IPS DF 19.7 (cell line): ENCODE measurements around the gene PCNX2.

ENCODE experiments used
- DNase-seq: peaks from one replicate; pipeline ENCODE4 v3.0.0-alpha.2; 2013; ENCODE audit warnings: low read depth, low spot score

Gene PCNX2

DNA sequence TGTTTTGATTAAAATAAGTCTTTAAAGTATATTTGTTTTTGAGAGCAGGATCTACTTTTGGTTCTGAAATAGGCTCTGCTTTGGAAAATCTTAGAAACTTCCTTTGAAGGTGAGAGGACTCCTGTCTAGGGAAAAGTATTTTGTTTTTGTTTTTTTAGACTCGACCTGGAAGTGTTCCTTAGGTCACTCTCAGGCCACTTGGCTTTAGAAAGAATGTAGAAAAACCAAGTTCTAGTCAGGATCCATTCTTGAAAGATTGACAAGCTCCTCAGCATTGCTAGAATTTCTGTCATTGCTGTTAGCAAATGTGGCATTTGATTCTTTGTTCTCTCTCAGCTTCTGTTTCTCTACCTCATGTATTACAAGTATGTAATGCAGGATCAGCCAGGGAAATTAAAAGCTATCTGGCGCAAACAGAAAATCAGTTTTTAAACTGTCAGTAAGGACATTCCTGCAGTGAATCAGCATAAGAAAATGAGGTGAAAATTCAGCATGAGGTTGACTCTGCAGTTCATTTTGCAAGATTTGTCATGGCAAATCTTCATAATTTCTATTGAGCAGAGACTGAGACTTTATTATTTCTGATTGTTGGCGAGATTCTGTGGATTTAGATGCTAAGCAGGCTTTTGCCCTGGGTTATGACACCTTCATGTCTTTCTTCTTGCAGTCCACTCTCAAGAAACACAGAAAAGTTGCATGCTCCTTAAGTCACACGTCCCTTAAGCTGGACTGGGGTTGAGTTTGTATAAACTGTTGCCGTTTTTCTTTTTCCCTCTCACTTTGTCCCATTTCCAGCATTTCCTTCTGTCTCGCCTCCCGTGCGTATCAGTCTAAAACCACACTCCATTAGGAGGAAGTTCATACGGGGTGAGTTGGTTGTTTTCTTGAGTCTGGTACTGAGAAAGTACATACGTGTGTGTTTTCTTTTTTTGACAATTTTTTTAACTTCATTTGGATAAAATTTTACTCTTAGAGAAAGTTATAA lies 332.5 kb downstream of the PCNX2 start:
- DNase-seq: no peak

DNA sequence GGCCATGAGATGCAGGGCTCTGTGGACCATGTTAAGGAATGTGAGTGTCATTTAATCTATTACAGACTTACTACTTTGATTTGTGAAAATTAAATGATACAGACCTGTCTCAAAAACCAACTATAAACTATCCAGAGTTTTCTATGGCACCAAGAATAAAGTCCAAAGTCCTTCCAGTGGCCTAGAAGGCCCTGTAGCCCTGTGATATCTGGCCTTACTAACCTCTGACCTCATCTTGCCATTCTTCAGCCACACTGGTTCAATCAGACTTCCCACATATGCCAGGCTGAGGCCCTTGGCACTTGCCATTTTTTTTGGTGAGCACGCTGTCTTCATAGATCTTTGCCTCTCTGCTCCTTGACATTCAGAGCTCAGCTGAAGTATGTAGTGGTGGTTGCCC lies 337.5 kb downstream of the PCNX2 start:
- DNase-seq: no peak

DNA sequence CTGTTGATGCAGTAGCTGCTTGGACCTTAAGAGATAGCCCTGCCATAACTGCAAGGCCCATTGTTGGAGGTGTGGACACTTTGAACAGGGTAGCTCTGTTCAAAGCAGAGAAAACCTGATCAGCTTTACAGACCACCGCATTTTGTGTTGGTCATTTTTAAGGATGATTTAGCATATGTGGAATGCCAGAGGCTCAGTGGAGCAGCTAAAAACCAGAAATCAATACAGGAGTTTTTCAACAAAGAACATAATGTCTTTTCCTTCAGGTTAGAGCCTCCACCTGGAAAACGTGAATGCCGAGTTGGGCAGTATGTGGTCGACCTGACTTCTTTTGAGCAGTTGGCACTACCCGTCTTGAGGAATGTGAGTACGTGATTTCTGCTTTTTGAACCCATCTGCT lies 339.4 kb downstream of the PCNX2 start:
- no peak for DNase-seq

DNA sequence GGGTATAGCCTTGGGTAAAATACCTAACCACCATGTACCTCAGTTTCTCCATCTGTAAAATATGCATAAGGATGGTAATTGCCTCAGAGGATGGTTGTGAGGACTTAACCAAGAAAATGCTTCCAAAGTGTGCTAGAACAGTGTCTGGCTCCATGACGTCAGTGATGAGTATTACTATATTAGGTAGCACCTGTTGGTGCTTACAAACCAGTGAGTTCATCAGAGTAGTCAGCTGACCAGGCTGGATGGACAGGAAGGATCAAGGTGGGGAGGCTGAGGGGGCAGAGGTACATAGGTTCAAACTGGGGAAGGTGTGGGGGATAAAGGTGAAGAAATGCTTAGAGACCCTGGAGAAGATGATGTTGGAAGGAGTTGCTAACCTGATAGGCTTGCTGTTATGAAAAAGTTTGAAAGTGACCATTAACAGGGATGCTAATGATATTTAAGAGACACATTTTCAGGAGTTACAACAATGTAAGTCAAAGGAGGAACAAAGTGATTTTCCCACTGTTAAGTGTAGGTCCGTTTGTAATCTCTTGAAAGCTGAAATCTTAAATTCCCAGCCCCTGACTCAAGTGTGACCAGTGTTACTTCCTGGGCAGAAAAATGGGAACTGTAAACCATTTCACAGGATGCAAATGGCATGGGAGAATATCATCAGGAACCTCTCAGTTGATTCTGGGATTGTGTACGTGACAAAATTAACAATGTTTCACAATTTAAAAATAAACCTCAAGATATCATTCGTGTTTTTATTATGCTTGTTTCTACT lies 340.7 kb downstream of the PCNX2 start:
- no peak for DNase-seq

DNA sequence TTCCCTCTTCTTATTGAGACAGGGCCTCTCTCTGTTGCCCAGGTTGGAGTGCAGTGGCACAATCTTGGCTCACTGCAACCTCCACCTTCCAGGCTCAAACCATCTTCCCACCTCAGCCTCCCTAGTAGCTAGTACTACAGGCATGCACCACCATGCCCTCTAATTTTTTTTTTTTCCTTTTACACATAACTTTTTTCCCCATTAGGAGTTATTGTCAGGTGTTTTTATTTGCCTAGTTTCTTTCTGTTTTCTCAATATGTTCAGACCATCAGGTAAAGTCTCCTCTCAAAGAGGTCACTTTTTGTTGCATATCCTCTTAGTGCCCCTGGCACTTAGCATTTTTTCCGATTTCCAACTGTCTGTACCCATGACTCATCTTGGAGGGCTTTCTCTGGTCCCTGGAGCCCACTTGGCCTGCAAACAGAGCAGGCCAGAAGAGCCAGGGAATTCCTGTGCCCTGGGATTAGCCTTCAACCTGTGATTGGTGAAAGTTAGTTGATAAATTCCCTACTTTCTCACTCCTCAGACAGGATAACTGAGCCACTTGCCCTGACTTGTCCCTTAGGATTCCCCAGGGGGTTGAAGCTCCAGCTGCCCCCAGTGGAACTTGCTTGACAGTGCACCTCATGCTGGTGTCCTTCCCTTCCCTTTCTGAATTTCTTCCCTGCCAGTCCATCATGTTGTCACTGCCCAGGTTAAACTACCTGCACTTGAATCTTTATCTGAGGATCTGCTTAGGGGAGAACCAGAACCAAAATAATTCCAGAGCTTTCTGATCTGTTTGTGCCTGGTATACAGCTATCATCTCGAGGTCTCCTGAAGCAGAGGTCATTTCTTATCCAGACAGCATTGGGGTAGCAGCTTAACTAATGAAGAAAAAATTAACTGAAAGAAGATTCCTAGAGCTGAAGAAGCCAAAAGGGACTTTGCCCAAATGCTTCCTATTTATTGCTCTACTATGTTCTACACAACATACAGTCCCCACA lies 342.7 kb downstream of the PCNX2 start:
- DNase-seq: peak; percentile 52

DNA sequence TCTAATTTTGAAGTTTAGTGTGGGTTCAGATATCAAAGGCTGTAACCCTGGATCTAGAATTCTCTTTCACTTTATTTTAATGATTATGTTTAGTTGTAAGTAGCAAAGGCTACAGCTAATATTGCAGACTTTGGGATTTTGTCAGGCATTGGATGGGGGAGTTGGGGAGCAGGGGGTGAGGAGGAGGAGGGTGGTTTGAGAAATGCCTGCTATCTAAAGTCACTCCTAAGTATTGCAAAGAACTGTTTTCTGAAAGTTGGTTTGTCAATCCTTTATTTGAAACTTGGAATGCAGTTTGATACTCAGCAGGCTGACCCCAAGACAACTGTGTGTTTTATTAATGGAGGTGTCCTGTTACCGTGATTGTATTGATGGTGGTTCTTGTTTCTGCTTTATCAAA lies 343.9 kb downstream of the PCNX2 start:
- DNase-seq: no peak

DNA sequence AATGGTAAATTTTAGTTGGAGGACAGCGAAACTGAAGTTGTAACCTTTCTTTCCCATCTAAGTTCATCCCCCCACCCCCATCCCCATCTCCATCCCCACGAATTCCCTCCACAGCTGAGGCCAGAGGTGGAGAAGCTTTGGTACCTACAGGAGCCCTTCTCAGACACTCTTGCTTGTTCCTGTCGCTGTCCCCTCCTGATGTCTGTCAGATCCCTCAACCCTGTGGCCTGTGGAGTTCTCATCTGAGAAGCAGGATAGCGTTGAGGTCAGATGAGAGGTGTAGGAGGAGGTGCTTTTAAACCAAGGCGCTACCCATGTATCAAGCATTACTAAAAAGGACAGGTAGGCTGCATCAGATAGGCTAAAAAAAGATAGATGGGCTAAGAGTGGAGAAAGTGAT lies 344.3 kb downstream of the PCNX2 start:
- no peak for DNase-seq

DNA sequence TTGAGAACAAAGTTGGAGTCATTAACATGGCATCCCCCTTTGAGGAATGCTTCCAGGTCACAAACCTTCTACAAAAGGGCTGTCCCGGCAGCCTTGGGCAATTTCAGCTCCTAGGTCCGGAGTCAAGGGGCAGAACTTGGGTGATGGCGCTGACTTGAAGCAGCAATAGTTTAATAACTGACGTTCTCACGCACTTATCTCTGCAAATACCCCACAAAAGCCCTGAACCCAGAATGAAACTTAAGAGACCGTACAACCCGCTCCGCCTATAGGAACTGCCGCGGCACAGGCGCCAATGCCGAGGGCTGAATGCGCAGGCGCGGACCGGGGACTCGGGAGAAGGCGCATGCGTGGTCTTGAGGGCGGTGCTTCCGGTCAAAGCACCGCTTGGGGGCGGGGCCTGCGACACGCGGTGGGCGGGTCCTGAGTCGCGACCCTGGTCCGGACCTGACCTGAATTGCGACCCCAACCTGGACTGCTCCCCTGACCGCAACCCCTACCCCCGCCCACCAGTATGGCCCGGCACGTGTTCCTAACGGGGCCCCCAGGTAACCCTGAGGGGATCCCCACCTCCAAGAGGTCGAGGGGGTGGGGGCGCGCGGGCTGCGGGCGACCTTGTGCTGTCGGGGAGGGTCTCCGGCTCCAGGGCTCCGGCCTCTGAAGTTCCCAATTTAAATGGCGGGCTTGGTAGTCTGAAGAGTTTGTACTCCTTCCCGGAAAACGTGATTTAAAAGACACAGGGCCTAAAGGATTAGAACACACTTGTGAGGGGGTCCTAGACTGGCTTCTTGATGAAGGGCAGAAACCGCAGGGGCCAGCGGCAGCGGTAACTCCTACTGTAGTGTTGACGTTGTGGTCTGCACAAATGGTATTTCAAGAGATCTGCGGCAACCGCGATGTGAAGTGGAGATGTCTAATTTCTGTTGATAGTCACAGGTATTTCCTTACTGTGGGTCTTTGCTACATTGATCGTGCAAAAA lies 345.0 kb downstream of the PCNX2 start, which contains the start of gene NTPCR:
Gene NTPCR, plus strand, starts transcription at position 415 of the 980 bp plus-strand sequence. Its CDS starts 100 bp downstream, at position 515.
- peak; percentile 50 for DNase-seq

DNA sequence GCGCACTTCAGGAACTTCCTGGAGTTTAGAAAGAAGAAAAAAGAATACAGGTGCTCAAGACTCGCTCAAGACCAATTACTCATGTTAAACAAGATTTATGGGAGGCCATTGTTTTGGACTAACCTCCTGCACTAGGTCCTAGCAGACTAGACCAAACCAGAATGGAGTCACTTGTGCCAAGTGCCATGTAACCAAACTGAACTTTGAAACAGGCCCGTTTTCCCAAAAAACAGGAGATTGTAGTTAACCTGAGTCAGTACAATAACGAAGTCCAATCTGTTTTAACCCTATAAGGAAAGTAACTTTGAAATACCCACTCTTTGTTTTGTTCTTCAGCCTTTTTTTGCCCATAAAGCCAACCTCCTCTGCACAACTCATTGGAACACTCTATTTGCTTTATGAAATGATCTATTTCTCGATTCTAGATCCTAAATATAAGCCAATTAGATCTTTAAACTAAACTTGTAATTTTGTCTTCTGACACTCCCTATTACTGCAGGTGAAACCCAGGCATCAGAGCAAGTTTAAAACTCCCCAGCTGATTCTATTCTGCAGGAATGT lies 345.8 kb downstream of the PCNX2 start:
- DNase-seq: no peak

DNA sequence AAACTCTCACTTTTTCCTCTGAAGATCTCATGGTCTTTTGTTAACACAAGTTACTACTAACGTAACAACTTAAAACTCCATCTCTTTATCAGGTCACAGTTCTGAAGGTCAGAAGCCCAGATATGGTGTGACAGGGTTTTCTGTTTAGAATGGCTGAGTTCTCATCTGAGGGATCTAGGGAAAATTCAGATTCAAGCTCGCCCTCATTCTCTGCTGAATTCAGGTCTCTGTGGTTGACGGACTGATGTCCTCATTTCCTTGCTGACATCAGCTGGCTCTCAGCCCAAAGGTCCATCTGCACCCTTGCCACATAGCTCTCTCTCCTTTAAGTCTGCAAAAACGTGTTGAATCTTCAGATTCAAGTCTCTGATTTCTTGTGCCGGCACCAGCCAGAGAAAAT lies 351.2 kb downstream of the PCNX2 start:
- DNase-seq: no peak

DNA sequence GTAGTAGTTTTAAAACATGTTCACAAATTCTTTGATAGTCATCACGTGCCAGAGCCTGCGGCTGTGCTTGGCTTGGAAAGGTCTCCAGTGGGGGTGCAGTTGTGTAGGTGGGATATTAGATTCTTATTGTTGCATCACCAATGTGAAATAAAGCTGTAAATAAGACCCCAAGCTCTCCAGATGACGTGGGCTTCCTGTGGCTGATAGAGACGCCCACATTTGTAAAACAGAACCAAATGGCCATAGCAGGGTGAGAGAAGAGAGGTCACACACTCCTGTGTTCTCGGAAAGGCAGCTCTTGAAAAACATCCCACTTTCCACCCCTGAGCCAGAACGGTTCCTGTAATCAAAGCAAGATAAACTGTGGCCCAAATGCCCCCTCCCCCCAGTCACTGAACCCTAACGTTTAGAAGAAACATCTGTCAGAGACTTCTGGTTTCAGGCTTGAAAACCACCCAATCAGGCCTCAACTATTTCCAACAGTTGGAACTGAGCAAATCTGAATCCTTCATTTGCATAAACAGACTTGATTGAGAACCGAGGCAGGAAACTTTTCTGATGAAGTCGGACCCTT lies 351.8 kb downstream of the PCNX2 start:
- no peak for DNase-seq

DNA sequence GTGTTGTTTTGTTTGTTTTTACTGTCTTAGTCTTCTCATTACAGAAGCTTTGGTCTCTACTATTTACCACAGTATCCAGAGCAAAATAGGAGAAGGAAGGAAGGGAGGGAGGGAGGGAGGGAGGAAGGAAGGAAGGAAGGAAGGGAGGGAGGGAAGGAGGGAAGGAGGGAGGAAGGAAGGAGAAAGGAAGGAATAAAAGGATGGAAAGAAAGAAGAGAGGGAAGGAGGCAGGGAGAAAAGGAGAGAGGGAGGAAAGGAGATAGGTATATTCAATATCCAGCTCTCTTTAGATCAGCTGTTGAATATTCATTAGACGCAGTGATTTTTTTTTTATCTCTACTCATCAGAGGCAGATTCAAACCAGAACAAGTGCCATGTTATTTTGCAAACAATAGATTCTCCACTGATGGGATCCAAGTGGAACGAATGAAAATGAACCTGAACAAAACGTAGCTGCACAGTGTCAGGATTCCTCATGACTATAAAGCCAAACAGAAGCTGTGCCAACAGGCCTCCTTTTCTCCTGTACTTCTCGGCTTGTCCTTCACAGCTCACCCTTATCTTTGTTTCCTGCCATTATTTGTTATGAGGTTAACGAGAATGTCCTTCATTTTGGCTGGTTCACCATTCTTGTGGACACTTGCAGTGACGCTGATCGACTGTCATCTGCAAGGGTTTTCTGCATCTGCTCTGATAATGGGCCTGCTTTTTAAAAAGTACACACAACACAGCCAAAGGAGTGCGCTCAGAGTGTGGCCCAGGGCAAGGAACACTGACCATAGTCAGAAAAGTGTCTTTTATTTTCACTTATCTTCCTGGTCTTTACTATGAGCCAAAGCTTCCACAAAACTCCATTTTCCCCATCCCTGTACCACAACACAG lies 352.9 kb downstream of the PCNX2 start:
- no peak for DNase-seq

DNA sequence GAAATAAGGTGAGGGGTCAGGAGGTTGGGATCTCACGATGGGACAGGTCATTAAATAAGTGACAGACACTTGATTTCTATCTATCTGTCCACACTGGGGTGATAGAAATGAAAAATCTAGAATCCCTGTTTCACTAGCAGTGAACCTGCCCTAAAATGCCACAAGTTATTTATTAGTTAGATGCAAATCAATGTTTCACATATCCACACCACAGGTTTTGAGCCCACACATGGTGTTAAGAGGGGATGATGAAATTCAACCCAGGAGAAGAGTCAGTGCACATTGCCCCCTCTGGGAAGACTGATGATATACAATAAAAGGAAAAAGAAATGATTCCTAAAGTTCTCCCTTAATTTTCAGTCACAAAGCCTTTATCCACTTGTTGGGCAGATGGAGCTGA lies 355.3 kb downstream of the PCNX2 start:
- DNase-seq: no peak

DNA sequence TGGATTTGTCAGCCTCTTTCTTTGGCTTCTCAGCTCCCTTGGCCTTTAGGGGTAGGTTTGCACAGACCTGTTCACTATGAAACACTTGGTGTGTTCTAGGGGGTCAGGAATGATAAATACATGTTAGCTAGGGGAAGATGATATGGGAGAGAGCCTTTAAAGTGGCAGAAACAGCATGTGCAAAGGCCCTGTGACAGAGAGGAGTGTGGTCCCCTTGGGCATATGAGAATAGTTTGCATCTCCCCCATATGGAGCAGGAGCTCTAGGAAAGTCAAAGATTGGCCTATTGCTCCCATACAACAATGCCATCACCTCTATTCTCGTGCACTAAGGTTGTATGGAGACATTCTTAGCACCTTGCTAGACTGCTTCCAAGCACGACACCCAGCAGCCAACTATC lies 355.8 kb downstream of the PCNX2 start:
- DNase-seq: no peak

DNA sequence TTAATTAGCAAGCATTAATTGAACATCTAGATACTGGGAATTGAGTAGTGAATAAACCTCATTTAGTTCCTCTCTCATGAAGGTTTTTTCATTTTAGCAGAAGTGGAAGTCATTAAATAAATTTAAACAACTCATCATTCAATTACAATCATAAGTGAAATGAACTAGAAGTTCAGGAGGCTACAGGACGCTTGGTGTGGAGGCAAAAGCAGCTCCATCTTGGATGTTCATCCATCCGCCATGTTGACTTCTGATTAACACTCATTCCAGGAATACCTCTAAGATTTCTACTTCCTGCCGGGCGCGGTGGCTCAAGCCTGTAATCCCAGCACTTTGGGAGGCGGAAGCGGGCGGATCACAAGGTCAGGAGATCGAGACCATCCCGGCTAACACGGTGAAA lies 356.6 kb downstream of the PCNX2 start:
- no peak for DNase-seq

DNA sequence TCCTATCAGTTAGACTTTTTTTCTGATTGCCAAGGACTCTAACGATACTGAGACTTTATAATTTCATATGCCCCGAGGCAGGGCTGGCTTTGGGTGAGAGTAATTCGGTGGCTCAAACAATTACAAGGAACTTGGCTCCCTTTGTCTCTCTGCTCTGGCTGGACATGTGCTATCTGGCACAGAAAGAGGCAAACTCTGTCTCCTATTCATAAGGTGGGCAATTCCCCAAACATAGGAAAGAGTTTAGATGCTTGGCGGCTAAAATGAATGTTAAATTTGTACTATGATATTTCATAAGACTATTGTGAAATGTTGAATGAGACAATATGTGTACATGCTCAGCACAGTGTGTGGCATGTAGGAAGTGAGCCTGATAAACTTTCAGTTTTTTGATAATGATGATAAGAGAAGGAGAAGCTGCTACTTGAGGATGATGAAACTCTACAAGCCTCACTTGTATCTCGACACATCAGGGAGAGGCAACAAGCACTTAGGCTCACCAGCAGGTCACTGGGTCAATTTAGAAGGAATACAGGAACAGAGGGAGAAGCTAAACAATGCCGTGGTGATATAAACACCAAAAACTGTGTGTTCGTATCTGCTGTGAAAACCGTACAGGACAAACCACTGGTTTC lies 357.7 kb downstream of the PCNX2 start:
- no peak for DNase-seq

DNA sequence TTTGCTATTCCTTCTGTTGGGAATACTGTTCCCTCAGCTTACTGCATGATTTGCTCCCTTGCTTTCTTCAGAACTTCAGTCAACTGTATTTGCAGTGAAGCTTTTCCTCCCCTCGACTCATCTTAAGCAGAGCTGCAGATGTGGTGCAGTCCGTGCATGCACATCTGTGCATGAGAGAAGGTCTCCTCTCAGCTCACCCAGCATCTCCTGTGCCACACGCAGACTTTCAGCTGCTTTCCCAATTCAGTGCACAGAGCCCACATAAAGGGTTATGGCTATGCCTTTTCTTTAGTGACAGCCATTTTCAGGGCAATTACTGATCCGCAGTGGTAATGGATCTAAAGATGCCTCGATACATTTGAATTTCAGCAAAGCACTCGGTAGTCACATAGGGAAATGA lies 358.6 kb downstream of the PCNX2 start:
- DNase-seq: no peak
